ENCODE data around the gene CCN2.
"Not testable (repeated sequence)": the region's sequence is repeated elsewhere in the genome, so short reads cannot be mapped to it uniquely, and the experiment has no call there.

The CCN2 gene

DNA sequence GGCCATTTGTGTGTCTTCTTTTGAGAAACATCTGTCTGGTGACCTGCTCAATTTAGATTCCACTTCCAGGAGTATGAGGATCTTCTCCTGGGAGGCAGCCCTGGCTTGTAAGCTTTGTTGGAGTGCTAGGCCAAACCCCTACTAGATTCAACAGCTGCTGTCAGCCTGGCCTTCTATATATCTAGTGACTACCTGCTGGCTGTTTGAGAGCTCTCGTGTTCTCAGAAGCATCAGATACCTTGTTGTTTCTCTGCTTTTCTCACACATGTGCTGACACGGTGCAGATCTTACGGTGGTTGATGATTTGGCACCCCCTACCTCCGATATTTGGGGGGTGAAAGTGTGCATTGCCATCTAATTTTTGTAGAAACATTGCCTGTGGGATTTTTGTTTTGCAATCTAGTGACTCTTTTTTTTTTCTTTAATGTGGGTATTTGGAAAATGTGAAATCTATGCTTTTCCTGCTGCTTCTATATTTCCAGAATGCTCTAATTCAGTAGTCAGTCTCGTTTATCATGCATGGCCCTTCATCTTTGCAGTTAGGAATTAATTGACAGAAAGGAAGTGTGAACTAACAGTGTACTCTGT, 4.7 kb downstream of the CCN2 start:
- no peak for DNase-seq (ENCODE audit: low read depth, low spot score)

DNA sequence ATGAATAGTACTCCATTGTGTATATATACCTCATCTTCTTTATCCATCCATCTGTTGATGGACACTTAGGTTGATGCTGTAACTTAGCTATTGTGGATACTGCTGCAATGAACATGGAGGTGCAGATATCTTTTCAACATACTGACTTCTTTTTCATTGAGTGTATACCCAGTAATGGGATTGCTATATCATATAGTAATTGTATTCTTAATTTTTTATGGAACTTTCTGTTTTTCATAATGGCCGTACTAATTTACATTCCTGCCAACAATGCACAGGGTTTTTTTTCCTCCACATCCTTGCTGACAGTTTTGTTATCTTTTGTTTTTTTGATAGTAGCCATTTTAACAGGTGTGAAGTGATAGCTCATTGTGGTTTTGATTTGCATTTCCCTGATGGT, 5.2 kb downstream of the CCN2 start:
- DNase-seq (ENCODE audit: low read depth, low spot score): no peak

DNA sequence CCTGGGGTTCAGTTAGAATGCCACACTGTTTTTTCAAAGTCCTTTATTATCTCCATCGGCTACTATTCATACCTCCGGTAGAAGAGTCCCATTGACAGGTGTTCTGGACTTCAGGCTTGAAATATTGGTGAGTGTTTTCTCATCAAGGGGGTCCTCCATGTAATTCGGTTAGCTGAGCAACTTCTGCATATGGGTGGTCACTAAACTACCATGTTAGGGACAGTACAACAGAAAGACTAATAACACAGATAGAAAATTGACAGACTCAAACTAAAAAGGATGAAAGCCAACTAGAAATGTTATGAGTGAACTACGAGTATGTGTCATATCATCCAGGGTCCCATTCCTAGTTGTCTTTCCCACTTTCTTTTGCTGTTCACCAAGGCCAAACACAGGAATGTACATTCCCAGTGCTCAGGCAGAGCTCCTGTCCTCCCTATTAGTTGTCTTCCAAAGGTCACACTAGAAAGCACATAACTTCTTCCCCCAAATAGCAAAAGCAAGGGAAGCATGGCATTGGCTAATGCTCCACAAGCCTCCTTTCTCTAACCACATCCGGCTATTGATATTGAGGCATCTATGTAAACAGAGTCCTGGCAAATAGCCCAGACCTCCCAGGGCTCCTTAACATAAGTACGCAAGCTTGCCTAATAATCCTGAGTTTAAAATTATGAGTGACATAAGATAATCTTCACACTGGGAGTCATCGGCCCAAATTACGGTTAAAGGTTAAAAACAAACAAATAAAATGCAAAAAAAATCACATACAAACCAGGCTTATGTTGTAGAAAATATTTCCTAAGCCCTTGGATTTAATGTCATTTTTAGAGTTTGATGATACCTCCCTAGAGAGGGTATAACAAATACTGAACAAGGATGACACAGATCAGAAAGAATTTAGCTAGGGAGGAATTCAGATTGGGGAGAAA, 13.2 kb downstream of the CCN2 start:
- no peak for DNase-seq (ENCODE audit: low read depth, low spot score)

DNA sequence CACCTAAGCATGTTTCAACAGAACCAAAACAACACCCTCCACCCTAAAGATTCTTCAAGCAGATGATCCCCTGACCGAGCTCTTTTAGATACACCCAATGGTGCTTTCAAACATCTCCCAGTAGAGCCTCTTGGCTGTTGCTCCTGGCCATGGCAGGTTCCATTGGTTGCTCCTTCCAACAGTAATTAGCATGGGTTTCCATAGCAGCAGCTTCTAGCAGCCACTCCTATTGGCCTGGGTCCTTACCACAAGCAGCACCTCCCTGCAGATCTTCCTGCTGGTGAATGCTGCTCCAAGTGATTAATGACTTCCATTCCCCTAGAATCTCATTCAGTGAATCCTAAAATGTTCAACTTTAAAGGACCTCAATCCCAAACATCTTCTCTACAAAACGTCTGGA, 13.9 kb downstream of the CCN2 start:
- DNase-seq (ENCODE audit: low read depth, low spot score): no peak

DNA sequence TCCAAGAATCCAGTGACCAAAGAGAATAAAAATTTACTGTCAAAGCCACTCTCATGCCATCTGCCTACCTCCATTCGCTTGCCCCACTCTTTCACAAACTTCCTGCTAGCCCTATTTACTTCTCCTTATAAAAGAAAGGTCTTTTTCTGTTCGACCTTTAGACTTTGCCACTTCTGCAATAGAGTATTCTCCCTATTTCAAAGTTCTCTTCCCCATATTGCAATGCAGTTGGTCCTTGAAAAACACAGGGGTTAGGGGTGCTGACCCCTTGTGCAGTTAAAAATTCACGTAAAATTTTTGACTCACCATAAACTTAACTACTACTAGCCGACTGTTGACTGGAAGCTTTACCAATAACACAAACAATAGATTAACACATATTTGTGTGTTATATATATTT, 15.0 kb downstream of the CCN2 start:
- DNase-seq (ENCODE audit: low read depth, low spot score): no peak

DNA sequence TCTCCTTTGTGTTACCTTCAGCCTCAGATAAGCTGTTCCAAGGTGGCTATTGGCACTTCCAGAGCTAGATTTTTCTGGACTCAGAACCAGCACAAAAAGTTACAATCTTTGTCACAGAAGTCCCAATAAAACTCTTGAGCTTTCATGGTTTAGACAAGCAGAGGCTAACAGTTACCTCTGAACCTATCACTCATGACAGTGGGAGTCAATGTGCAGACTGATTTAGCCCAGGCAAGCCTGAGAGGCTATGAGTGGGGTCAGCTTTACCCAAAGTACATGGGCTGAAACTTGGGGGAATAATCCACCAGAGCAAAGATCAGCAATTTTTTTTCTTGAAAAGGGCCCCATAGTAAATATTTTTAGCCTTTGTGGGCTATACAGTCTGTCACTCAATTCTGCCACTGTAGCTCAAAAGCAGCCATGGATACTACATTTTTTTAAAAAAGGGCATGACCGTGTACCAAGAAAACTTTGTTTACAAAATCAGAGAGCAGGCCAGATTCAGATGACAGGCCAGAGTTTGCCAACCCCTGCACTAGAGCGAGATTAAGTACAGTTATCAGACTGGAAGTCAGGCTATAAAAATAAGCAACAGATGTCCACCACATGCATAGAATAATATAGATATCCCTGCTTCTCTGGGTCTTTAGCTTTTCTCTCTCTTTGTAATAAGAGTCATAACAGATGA, 20.0 kb downstream of the CCN2 start:
- DNase-seq (ENCODE audit: low read depth, low spot score): no peak

DNA sequence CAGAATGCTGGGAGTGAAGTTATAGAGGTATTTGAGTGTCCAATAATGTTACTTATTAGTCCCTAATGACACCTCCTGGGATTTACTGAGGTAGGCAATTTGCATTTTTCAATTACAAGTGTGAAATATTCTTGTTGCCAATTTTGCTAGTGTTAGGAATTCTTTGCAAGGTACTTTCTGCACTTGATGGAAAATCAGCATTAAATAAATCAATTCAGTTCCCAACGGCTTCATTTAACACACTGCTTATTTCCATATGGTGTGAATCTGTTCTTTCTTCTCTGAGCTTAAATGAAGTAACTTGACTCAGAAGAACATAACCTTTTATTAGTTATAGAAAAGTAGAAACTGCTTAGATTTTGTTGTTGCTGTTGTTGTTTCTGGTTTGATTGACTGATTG, 21.2 kb downstream of the CCN2 start:
- no peak for DNase-seq (ENCODE audit: low read depth, low spot score)

DNA sequence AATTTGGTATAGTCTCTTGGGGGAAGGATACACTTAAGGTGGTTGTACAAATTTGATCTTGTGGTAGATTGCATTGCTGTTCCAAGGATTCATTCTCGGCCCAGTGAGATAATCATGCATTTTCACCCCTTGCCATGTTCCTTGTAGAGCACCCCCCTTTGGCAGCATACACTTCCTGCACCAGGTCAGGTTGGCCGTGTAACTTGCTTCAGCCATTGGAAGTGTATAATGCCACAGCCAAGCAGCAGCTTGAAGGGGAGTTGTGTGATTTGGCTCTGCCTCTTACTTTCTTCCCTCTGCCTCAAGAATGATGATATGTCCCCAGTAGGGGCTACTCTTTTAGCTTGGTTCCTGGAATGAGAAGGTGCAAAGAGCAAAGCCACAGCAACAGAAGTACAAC, 21.9 kb downstream of the CCN2 start:
- DNase-seq (ENCODE audit: low read depth, low spot score): no peak

DNA sequence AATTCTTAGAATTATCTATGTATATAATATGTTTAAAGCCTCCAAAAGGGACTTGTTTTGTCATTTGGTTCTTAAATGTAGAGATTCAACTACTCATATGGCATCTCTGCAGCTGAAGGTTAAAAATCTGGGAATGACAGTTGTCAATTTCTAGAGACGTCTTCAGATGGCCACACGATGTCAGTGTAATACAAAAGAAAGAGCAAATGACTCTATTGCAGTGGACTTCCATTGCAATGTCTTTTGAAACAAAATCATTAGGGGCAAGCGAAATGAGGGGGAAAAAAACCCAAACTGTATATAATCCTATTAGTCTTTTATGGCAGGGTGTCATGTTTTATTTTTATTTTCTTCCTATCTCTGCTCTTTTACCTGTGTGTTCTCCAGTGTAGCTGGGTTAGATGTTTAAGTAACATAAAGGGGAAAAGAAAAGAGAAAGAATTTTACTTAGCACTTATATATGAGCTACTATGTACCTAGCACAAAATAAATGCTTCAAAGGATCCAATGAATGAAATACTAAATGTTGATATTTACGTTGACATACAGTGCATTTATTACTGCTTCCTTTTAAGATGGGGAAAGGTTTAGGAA, 26.2 kb downstream of the CCN2 start:
- no peak for DNase-seq (ENCODE audit: low read depth, low spot score)

DNA sequence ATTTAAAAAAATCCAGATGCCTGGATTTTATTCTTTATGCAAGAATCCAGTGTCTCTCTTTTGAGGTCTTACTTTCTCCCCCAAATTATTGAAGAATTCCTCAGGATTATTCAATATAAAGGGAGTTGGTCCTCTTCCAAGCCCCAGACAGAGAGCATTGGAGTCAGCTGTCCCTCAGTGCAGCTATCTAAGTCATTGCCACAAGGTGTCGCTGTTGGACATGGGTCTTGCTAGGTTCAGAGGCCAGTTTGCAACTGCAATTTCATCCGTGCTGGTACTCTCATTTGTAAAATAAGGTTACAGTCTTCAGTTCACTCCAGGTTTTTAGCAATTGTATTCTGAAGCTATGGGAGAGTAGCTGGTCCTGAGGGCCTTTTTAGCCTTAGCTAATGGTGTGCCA, 27.8 kb downstream of the CCN2 start:
- DNase-seq (ENCODE audit: low read depth, low spot score): peak; percentile 78

DNA sequence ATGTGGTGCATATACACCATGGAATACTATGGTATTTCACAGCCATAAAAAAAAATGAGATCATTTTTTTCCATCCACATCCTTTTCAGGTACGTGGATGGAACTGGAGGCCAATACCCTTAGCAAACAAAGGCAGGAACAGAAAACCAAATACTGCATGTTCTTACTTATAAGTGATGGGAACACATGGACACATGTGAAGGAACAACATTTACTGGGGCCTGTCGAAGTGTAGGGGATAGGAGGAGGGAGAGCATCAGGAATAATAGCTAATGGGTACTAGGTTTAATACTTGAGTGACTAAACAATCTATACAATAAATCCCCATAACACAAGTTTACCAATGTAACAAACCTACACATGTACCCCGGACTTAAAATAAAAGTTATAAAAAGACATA, 30.5 kb downstream of the CCN2 start:
- no peak for DNase-seq (ENCODE audit: low read depth, low spot score)

DNA sequence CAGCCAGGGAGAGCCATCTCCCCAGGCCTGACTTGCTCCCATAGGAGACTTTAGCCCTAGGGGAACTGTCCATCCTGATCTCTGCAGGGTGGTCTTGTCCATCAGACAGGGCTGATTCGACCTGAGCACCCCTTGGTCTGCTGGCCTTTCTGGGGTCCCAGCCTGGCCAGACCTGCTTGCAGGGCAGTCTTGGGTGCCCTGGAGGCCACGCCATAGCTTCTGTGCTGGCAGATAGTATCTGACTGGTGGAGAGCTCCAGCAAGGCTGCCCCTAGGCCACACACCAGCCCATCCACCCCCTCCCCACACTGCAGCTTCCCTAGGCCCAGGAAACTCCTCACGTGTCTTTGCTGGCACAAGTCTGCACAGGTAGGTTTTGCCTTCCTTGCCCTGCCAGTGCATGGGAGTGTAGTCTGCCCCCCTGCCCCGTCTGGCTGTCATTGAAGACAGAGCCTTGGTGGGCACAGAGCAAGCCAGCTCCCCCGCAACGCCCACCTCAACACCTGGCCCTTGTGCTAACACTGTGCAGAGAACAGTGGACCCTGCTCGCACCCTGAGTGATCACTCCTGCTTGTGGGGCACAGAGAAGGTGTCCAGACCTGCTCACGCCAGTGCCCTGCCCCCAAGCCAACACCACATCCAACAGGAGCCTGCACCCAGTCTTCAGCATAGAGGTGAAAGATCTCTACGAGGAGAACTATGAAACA, 32.4 kb downstream of the CCN2 start:
- DNase-seq (ENCODE audit: low read depth, low spot score): no peak

DNA sequence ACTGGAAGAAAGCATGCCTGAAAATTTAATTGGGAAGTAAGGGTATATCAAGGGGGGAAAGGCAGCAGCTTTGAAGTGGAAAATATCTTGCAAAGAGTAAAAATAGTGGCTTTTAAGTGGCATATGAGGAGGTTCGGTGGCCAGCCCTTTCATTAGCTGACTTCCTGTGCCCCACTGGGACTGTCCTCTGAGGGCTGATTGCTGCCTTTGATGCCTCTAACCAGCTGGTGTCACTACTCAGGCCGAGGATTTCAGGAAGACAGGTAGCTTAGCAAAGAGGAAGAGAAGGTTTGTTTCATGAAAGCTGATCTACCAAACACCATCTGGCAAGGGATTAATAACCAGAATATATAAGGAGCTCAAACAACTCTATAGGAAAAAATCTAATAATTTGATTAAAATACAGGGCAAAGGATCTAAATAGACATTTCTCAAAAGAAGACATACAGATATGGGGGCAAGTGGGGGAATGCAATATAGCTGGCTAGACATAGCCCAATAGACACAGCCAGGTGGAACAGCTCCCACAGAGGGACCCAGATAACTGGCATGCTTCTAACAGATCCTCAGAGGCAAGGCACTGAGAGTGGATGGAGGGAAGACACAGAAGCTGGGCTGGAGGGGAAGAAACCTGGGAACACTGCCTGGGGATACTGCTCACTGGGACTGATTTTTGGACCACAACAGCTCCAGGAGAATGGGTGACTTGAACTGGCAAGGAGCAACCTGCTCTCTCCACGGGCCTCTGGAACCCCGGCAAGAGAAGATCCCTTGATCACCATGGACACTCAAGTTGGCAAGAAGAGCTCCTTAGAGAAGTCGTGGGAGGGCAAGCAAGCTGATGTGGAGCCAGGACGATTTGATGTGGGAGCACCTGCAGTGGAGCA, 33.2 kb downstream of the CCN2 start:
- no peak for DNase-seq (ENCODE audit: low read depth, low spot score)

DNA sequence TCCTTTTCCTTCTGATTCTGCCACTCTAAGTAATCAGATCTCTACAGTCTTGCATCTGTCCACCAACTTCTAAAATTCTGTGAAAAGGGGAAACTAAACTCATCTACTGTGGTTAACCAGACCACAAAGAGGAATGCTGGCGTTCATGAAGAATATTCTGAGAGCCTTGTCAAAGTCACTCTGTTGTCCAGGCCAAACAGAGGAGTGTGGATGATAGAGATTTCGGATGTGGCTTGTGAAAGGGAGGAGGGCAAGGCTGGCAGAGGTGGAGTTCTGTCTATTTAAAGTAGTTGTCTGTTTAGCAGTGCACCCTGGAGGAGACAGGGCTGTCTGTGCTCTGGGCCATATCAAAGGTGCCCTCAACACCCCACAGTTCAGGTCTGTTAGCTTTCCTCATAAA, 33.9 kb downstream of the CCN2 start:
- no peak for DNase-seq (ENCODE audit: low read depth, low spot score)

DNA sequence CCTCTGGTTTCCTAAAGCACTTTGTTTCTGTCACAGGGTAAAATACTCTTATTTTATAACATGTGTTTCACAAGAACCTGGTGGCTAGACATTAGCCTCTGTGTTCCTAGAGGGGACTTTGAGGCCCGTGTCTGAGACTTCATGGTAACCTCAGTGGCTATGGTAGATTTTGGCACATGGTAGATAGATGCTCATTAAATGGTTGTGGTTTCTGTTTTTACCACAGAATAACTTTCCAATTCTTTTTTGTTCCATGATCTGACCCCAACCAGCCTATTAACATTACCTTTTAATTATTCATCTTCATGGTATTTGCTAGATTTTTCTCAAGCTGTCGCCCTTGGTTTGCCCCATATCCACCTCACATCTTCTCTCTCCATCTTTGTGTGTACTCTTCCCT, 34.3 kb downstream of the CCN2 start:
- no peak for DNase-seq (ENCODE audit: low read depth, low spot score)

DNA sequence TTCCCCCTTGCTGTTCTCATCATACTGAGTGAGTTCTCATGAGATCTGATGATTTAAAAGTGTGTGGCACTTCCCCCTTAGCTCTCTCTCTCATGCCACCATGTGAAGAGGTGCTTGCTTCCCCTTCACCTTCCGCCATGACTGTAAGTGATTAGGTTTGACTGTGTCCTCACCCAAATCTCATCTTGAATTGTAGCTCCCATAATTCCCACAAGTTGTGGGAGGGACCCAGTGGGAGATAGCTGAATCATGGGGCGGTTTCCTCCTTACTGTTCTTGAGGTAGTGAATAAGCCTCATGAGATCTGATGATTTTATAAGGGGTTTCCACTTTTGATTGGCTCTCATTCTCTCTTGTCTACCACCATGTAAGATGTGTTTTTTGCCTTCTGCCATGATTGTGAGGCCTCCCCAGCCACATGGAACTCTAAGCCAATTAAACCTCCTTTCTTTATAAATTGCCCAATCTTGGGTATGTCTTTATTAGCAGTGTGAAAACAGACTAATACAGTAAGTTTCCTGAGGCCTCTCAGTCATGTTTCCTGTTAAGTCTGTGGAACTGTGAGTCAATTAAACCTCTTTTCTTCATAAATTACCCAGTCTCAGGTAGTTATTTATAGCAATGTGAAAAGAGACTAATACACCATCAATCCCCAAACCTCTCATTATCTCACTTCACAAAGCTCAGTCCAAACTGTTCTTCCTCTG, 34.9 kb downstream of the CCN2 start:
- not testable (repeated sequence) for DNase-seq (ENCODE audit: low read depth, low spot score)

DNA sequence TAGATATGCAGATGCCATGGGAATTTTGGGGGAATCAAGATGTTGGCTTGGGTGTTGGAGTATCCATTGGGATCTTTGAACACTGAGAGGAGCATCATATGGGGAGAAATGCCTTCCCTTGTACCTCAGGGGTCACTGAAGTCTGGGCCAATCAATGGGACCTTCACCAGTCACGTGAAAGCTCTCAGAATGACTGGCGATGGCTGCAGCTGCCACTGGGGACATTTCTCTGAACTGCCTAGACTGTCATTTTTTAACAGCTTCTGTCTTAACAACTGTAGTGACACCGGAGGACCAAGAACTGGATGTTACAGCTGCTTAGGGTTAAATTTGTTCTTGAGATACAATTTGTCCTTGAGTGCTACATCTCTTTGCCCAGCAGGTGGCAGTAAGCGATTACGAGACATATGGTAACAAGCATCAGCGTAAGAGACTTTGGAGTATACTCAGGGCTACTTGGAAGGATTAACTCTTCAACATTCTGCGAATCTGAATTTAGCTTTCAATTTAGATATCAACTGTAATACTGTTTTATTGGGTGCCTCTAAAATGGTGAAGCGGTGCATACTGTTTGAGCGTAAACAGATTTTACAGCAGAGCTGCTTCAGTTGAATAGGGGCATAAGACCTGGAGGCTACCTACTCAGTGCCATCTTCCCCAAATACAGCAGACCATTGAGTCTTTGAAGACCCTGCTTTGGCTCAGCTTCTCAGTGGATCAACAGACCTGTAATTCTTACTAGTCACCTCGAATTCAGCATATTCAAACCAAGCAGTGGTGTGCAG, 36.0 kb downstream of the CCN2 start:
- peak; percentile 32 for DNase-seq (ENCODE audit: low read depth, low spot score)

DNA sequence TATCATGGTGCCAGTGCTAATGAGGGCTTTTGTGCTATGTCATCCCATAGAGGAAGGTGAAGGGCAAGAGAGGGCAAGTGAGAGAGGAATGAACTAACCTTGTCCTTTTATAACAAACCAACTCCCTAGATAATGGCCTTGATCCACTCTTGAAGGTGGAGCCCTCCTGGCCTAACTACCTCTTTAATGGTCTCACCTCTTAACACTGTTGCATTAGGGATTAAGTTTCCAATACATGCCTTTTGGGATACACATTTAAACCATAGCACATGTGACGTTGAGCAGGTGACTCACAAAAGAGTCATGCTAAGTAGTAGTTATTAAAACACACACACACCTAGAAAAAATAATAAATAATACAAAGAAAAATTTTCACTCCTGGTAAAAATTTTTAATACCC, 36.9 kb downstream of the CCN2 start:
- DNase-seq (ENCODE audit: low read depth, low spot score): no peak

DNA sequence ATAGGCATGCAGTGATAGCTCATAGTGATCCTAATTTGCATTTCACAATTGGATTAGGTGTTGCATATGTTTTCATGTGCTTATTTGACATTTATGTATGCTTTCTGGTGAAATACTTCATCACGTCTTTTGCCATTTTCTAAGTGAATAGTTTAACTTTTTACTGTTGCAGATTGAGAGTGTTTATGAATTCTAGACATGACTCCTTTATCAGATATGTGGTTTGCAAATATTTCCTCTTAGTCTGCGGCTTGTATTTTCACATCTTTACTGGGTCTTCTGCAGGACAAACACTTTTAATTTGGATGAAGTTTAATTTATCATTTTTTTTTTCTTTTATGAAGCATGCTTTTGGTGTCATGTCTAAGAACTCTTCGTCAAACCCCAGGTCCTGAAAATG, 39.2 kb downstream of the CCN2 start:
- DNase-seq (ENCODE audit: low read depth, low spot score): no peak

Measured in ELF-1 (cell line).